Panc1 (cell line): ENCODE measurements around the gene KAZN.

ENCODE experiments used
- POLR2AphosphoS5 ChIP-seq: IDR thresholded peaks from 2 replicates; pipeline ENCODE4 v1.6.1; 2012; ENCODE audit warnings: mild to moderate bottlenecking, low read depth, low read length, moderate library complexity
- TF ChIP-seq, protein P1 (sequence below): fragments of 450-650 bp; IDR thresholded peaks from 2 replicates; pipeline ENCODE4 v1.5.1; 2017; ENCODE audit warnings: mild to moderate bottlenecking
- TF ChIP-seq, protein P2 (sequence below), 2 experiments: IDR thresholded peaks; 2 replicates each; pipeline ENCODE4 v1.6.1; 2011 to 2012; ENCODE audit warnings: low read depth in 2 of 2, control low read depth in 1 of 2, low read length in 1 of 2, mild to moderate bottlenecking in 1 of 2, moderate library complexity in 1 of 2; ENCODE audit not compliant: insufficient read depth in 1 of 2

DNA sequence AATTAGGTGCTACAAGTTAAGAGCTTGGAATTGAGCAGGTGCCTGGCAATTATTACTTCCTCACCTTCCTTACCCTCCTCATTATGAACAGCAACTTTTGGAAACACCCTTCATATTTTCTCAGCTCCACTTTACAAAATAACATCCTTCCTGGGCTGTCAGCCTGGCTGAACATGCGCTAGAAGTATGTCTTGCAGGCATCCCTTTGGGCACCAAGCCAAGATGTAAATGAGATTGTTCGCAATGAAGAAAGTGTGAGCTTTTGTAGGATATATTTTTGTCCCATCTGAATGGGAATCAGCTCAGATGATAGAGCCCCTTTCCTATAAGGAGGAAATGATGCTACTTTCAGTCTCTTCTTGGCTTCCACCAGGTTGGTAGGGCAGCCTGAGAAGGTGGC, 245.9 kb downstream of the KAZN start:
- TF ChIP-seq, protein P1, sequence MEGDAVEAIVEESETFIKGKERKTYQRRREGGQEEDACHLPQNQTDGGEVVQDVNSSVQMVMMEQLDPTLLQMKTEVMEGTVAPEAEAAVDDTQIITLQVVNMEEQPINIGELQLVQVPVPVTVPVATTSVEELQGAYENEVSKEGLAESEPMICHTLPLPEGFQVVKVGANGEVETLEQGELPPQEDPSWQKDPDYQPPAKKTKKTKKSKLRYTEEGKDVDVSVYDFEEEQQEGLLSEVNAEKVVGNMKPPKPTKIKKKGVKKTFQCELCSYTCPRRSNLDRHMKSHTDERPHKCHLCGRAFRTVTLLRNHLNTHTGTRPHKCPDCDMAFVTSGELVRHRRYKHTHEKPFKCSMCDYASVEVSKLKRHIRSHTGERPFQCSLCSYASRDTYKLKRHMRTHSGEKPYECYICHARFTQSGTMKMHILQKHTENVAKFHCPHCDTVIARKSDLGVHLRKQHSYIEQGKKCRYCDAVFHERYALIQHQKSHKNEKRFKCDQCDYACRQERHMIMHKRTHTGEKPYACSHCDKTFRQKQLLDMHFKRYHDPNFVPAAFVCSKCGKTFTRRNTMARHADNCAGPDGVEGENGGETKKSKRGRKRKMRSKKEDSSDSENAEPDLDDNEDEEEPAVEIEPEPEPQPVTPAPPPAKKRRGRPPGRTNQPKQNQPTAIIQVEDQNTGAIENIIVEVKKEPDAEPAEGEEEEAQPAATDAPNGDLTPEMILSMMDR, result no peak
- TF ChIP-seq POLR2AphosphoS5, result no peak
- TF ChIP-seq, protein P2, sequence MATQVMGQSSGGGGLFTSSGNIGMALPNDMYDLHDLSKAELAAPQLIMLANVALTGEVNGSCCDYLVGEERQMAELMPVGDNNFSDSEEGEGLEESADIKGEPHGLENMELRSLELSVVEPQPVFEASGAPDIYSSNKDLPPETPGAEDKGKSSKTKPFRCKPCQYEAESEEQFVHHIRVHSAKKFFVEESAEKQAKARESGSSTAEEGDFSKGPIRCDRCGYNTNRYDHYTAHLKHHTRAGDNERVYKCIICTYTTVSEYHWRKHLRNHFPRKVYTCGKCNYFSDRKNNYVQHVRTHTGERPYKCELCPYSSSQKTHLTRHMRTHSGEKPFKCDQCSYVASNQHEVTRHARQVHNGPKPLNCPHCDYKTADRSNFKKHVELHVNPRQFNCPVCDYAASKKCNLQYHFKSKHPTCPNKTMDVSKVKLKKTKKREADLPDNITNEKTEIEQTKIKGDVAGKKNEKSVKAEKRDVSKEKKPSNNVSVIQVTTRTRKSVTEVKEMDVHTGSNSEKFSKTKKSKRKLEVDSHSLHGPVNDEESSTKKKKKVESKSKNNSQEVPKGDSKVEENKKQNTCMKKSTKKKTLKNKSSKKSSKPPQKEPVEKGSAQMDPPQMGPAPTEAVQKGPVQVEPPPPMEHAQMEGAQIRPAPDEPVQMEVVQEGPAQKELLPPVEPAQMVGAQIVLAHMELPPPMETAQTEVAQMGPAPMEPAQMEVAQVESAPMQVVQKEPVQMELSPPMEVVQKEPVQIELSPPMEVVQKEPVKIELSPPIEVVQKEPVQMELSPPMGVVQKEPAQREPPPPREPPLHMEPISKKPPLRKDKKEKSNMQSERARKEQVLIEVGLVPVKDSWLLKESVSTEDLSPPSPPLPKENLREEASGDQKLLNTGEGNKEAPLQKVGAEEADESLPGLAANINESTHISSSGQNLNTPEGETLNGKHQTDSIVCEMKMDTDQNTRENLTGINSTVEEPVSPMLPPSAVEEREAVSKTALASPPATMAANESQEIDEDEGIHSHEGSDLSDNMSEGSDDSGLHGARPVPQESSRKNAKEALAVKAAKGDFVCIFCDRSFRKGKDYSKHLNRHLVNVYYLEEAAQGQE (IDR thresholded peaks at IDR 0.05; ENCODE audit: insufficient read depth in 1 of 2, low read depth in 2 of 2, low read length in 1 of 2), result no peak
